GM19467 (cell line): ENCODE results near the gene CASTOR2.
"Not testable (repeated sequence)": the region's sequence is repeated elsewhere in the genome, so short reads cannot be mapped to it uniquely, and the experiment has no call there.

Source experiments
- ATAC-seq: cut with Tn5 transposase; IDR thresholded peaks from one replicate; pipeline ENCODE4 v1.9.1; 2021; ENCODE audit warnings: mild to moderate bottlenecking, moderate library complexity; ENCODE audit not compliant: unreplicated experiment

The CASTOR2 gene

GRCh38 chr7:74964511-74965119, at the start of gene CASTOR2:
TSS of gene CASTOR2 (plus strand) at chr7:74964705. CDS start at chr7:74964986, 281 bp downstream.
- peak; percentile 92 for ATAC-seq

- ATAC-seq, result not testable (repeated sequence)
Observed at GRCh38 chr7:74922321-74922890, 42.1 kb upstream of the CASTOR2 start.

GRCh38 chr7:74923644-74924043, 40.9 kb upstream of the CASTOR2 start:
- not testable (repeated sequence) for ATAC-seq

GRCh38 chr7:74926968-74927367, 37.5 kb upstream of the CASTOR2 start:
- ATAC-seq, result not testable (repeated sequence)

GRCh38 chr7:74931563-74932328, 32.8 kb upstream of the CASTOR2 start:
- not testable (repeated sequence) for ATAC-seq

- ATAC-seq, result not testable (repeated sequence)
Observed at GRCh38 chr7:74939429-74939828, 25.1 kb upstream of the CASTOR2 start.

- ATAC-seq, result not testable (repeated sequence)
Observed at GRCh38 chr7:74941302-74942069, 23.0 kb upstream of the CASTOR2 start.

- not testable (repeated sequence) for ATAC-seq
Observed at GRCh38 chr7:74943923-74944322, 20.6 kb upstream of the CASTOR2 start.

GRCh38 chr7:74947741-74948140, 16.8 kb upstream of the CASTOR2 start:
- ATAC-seq, result not testable (repeated sequence)

- ATAC-seq, result not testable (repeated sequence)
Observed at GRCh38 chr7:74953774-74954173, 10.7 kb upstream of the CASTOR2 start.

GRCh38 chr7:74958328-74958727, 6.2 kb upstream of the CASTOR2 start:
- ATAC-seq, result not testable (repeated sequence)

GRCh38 chr7:74963704-74964510, 598 bp upstream of the CASTOR2 start:
- peak; percentile 27 for ATAC-seq

GRCh38 chr7:74966208-74966854, 1.8 kb downstream of the CASTOR2 start:
- not testable (repeated sequence) for ATAC-seq

GRCh38 chr7:74966909-74967308, 2.4 kb downstream of the CASTOR2 start:
- not testable (repeated sequence) for ATAC-seq

GRCh38 chr7:74971431-74971830, 6.9 kb downstream of the CASTOR2 start:
- not testable (repeated sequence) for ATAC-seq

GRCh38 chr7:74972377-74972776, 7.9 kb downstream of the CASTOR2 start:
- not testable (repeated sequence) for ATAC-seq

GRCh38 chr7:74975959-74976358, 11.5 kb downstream of the CASTOR2 start:
- ATAC-seq, result not testable (repeated sequence)

- ATAC-seq, result not testable (repeated sequence)
Observed at GRCh38 chr7:74977523-74977922, 13.0 kb downstream of the CASTOR2 start.

- ATAC-seq, result not testable (repeated sequence)
Observed at GRCh38 chr7:74988436-74988835, 23.9 kb downstream of the CASTOR2 start.

GRCh38 chr7:74993121-74993520, 28.6 kb downstream of the CASTOR2 start:
- ATAC-seq, result no peak
